Activated CD8-positive, alpha-beta memory T cell treated with anti-CD3 and anti-CD28 coated beads for 24 hours (primary cell): ENCODE data around the gene ACSF3.

ENCODE experiments used
- DNase-seq: peaks from one replicate; pipeline ENCODE4 v3.0.0-alpha.2; 2020

ACSF3 gene

DNA sequence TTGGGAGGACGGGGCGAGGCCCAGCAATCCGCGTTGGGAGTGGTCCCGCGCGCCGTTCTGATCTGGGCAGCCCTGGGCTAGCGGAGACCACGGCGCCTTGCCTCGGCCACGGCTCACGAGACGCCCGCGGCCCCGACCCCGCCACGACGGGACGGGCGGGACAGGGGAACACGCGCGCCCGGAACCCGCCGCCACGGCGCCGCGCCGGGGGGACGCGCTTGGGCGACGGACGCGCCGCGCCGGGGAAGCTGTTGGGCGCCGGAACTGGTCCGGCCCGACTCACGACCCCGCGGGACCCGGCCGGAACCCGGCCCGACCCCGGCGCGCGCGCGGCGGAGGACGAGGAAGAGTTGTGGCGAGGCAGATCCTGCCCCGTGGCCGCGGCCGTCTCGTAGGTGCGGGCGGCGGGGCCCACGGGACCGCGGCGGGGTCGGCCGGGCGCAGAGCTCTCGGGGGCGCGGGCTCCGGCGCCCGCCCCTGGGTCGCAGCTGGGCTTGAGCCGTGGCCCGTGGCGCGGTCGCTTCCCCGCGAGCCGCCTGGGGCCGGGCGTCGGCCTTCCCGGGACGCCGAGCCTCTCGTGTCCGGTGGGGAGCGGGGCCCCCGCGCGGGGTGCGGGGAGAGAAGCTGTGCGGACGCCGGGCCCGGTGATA is at the start of gene ACSF3:
TSS of gene ACSF3 (plus strand) at position 251 of the 650 bp plus-strand sequence. CDS start 6,830 bp downstream, outside the sequence.
- peak; percentile 91 for DNase-seq

GRCh38 chr16:89044418-89045180 is 49.1 kb upstream of the ACSF3 start:
- no peak for DNase-seq

DNA sequence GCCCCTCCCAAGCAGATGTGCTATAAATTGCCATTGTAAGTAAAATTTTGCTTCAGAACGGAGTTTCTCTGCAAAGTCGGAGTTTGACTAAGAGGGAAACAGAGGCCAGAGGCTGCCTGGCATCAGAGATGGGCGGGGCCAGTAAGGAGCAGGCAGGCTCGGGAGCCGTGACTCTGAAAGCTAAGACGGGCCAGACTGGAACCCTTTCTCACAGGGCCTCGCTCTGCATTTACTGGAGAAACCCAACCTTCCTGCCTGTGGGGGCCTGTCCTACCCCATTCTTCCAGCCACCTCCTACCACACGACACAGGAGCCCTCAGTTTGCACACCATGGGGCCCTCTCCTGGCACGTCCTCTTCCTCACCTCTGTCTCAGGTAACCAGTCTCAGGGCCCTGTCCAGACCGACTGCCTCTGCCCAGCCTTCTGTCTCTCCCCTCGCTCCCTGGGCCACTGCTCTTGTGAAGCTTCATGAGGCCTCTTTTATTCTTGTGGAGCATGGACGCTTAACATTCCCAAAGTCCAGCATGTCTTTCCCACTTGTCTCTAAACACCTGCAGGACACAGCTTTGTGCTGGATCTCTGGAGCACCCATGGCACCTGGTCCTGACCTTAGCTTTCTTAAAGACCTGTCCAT is 48.4 kb upstream of the ACSF3 start:
- no peak for DNase-seq

DNA sequence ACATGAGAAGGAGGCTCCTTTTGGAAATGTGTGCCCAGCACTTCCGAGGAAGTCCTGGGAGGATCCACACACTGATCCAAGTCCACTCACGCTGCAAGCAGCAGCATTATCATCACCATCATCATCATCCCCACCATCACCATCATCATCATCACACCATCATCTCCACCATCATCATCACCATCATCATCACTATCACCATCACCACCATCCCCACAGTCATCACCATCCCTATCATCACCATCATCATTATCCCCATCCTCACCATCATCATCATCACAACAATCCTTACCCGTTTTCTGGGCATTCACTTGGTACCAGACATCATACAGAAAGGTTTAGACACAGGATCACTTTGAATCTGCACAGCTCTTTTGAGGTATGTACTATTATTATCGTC is 47.8 kb upstream of the ACSF3 start:
- no peak for DNase-seq

- DNase-seq, result no peak
Measured at GRCh38 chr16:89046491-89046890, 47.2 kb upstream of the ACSF3 start.

DNA sequence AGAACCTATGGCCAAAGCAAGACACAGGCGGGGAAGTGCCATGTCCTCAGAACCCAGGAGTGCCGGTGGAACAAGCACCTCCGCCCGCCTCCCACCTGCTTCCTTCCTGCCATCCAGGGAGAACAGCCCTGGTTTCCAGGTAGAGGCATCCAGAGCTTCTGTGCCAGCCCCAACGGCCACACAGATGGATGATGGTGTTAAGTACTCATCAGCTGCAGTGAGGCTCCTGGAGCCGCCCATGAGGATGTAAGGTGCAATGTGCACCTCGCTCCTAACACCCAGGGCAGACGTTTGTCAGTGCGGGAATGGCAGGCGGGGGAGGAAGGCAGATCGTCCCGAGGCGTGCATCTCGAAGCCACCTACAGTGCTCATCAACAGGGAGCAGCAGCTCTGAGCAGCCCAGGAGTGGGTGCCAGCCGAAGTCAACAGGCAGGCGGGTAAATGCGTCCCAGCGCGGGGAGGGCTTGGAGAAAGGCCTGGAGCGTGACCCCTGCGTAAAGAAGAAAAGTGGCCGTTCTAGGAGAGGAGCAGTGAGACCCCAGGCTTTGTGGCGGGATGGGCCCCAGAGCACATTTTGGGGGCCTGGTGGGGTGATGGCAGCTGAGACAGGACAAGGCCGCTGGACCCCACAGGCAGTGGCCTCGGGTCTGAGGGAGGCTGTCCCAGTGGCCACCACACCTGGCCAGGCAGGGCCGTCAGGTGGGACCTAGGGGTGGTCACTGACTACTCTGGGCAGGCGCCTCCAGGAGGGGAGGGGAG is 46.1 kb upstream of the ACSF3 start:
- no peak for DNase-seq

DNA sequence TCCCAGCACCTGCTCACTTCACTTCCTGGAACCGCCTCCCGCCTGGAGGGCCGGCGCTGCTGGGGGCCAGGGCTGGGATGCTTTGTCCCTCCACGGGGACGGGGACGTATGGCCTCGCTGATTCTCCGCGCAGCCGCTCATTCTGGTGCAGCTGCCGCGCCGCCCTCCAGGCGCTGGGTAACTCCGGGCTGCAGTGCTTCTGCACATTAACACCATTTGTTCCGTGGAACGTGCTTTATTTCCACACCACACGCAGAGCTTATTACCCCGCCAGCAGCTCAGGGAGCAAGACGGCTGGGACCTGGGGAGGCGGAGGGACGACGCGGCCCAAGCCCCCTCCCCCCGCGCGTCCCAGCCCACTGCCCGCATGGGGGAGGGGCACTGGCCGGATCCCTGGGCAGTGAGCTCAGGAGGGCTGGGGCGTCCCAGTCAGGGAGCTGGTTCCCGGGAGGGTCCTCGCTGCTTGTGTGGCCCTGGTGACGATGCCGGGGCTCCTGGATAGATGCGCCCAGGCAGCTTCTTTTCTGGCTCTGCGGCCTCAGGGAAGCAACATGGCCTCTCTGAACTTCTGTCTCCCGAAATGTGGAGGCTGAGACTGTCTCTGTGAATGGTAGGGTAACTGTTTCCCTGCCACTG is 45.4 kb upstream of the ACSF3 start:
- no peak for DNase-seq

GRCh38 chr16:89048871-89049422 is 44.7 kb upstream of the ACSF3 start:
- no peak for DNase-seq

DNA sequence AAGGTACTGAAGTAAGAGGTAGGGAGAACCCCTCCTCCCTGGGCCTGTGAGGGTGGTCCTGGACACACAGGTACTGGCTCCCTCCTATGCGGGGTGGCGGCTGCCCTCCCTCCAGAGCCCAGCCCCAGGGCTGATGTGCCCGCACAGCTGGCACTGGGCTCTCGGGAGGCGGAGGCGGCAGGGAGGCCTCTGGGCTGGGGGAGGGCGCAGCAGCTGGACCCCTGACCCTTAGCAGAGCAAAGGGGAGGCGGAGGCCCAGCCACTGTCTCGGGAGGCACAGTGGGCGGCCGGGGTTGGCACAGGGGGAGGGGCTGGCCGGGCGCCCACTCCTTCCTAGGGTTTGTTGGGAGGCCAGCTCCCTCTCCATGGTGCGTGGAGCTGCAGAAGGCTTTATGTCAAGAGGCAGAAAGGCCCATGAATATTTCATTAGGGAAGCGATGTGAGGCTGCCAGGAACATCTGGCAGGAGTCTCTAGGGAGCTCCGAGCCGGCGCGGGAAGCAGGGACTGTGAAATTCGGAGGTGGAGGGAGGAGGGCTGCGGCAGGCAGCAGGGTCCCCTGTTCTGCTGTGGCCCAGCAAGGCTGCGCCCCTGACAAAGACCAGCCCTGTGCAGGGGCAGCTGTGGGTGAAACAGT is 44.1 kb upstream of the ACSF3 start:
- DNase-seq, result no peak

- DNase-seq, result no peak
Measured at GRCh38 chr16:89050119-89050867, 43.4 kb upstream of the ACSF3 start.

- no peak for DNase-seq
Measured at GRCh38 chr16:89050868-89051311, 42.8 kb upstream of the ACSF3 start.

- DNase-seq, result no peak
Measured at GRCh38 chr16:89051521-89052166, 42.0 kb upstream of the ACSF3 start.

DNA sequence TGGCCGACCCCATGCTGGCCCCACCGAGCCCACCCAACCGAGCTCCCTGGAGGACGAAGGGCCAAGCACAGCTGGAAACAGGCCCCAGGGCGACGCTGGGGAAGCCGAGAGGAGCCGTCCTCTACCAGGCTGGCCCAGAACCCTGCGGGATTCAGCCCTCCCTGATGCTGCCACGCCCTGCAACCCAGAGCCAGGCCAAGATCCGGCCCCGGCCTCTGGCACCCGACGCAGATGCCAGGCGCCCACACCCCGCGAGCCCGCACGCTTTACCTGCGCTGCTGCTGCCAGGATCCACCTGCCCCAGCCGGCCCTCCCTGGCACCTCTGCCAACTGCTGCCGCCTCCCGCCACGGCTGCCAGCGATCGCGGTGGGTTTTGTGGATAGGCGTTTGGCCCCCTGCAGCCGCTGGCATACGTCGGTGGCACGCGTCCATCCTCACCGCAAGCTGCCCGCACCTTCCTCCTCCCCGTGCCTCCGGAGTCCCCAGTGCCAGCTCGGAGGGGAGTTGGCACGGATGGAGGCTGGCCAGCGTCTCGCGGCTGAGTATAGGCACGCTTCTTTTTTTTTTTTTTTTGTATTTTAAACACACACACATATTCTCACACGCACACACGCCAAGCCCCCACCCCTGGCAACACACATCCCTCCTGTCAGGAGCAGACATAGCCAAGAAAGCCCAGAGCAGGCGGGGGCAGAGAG is 41.3 kb upstream of the ACSF3 start:
- DNase-seq, result no peak

- no peak for DNase-seq
Measured at GRCh38 chr16:89052890-89053724, 40.5 kb upstream of the ACSF3 start.

DNA sequence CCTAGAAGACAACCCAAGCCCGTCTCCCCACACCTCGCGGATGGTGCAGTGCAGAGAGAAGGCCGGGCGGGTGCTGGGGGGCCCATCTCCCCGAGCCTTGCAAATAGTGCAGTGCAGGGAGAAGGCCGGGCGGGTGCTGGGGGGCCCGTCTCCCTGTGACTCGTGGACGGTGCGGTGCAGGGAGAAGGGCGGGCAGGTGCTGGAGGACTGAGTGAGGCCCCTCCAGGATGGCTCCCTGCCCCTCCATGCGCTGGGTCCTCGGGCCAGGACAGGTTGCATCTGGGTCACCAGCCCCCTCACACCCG is 40.0 kb upstream of the ACSF3 start:
- no peak for DNase-seq

DNA sequence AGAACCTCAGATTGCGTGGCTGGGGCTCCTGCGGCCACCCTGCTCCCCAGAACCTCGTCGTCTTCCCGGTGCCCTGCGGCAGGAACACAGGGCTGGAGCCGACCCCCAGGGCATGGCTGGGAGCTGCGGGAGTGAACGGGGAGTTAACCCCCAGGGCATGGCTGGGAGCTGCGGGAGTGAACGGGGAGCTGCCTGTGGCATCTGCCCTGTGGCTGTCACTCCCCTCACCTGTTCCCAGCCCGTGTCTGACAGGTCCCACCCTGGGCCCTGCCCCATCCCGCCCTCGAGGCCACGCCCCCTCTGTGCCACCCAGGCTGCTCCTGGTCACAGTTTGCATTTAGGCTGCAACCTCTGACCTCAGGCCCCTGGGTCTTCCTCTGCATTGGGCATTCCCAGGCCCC is 39.4 kb upstream of the ACSF3 start:
- DNase-seq, result no peak

GRCh38 chr16:89054714-89055113 is 38.9 kb upstream of the ACSF3 start:
- no peak for DNase-seq

DNA sequence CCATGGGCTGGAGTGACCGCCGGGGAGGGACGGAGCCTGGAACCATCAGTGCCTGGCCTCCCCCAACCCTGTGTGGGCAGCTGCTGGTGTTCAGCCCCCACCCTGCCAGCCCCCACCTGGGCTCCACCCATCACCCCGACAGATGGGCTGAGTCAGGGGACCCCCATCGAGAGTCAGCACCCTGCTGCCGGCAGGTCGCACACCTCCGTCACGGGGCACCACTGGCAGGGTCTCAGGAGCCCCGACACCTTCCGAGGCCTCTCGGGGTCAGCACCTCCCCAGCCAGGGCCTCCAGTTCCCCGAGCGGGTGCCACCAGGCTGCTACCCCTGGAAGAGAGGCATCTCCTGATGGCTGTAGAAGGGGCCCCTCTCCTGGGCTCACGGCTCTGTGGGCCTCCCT is 38.3 kb upstream of the ACSF3 start:
- DNase-seq, result no peak

GRCh38 chr16:89055894-89056555 is 37.6 kb upstream of the ACSF3 start:
- no peak for DNase-seq
